Stimulated activated memory B cell treated with anti-CD40 and anti-IgM and Interleukin-4, amounts not matched to agents 10 μg/mL and 1 μg/mL and 100 μg/mL, for 72 hours (primary cell): ENCODE measurements around the gene TFB1M.
"Not testable (repeated sequence)": the region's sequence is repeated elsewhere in the genome, so short reads cannot be mapped to it uniquely, and the experiment has no call there.

Experiments
- ATAC-seq: fragments of 150-1000 bp; cut with Tn5 transposase; 2 replicates; pipeline ENCODE4 v1.10.0; 2021
- H3K27ac Mint-ChIP-seq: one replicate; pipeline ENCODE4 v1.8.0; 2022; ENCODE audit warnings: mild to moderate bottlenecking, mixed read lengths
- H3K27me3 Mint-ChIP-seq: one replicate; pipeline ENCODE4 v1.8.0; 2022; ENCODE audit warnings: mixed read lengths
- H3K36me3 Mint-ChIP-seq: one replicate; pipeline ENCODE4 v1.8.0; 2022; ENCODE audit warnings: mixed read lengths
- H3K4me1 Mint-ChIP-seq: one replicate; pipeline ENCODE4 v1.8.0; 2022; ENCODE audit warnings: mixed read lengths
- H3K4me3 Mint-ChIP-seq: one replicate; pipeline ENCODE4 v1.8.0; 2022; ENCODE audit warnings: mild to moderate bottlenecking, moderate library complexity, mixed read lengths
- H3K9me3 Mint-ChIP-seq: one replicate; pipeline ENCODE4 v1.8.0; 2022; ENCODE audit warnings: mixed read lengths

The TFB1M gene

DNA sequence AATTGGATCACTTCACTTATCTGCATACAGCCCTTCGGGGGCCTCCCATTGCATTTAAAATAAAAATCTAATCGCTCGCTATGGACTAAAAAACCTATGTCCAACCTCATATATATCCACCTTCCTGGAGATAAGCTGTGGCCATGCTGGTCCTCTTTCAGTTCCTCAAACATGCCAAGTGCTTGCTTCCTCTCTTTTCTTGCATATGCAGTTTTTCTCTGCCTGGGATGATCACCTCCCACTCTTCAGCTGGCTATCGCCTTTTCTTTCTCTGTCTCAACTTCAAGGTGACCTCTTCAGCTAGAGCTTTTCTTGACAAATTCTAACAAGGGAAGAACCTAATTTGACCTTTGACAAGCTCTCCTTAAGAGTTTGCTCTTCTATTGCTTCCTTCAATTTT is 5.6 kb upstream of the TFB1M start:
- ATAC-seq: no peak
- Mint-ChIP-seq H3K4me3 (no peak overlapping the region), H3K36me3 (no peaks in the 10 kb centered on the region), H3K27me3 (no peaks in the 10 kb centered on the region), H3K27ac (peak overlapping the region; percentile 2), H3K4me1 (peaks cover 20% of the 10 kb centered on the region), H3K9me3 (no peaks in the 10 kb centered on the region)

- H3K4me1 Mint-ChIP-seq: peaks cover 28% of the 10 kb centered on the region
- H3K27ac Mint-ChIP-seq: no peak overlapping the region
- no peaks in the 10 kb centered on the region for H3K36me3 Mint-ChIP-seq
- no peak for ATAC-seq
- no peaks in the 10 kb centered on the region for H3K27me3 Mint-ChIP-seq
- no peak overlapping the region for H3K4me3 Mint-ChIP-seq
- H3K9me3 Mint-ChIP-seq: no peaks in the 10 kb centered on the region
These were observed 2.9 kb upstream of the TFB1M start for GRCh38 chr6:155317186-155317585.

- Mint-ChIP-seq H3K27ac (no peak overlapping the region), H3K9me3 (no peaks in the 10 kb centered on the region), H3K27me3 (no peaks in the 10 kb centered on the region), H3K36me3 (no peaks in the 10 kb centered on the region), H3K4me3 (no peak overlapping the region), H3K4me1 (peaks cover 28% of the 10 kb centered on the region)
- no peak for ATAC-seq
These were observed 2.1 kb upstream of the TFB1M start for GRCh38 chr6:155316419-155316818.

GRCh38 chr6:155315516-155315871 is 1.2 kb upstream of the TFB1M start:
- Mint-ChIP-seq H3K36me3 (peaks cover 2% of the 10 kb centered on the region), H3K27me3 (no peaks in the 10 kb centered on the region), H3K4me3 (peak overlapping the region; percentile 97), H3K4me1 (peaks cover 29% of the 10 kb centered on the region), H3K27ac (peak overlapping the region; percentile 93), H3K9me3 (no peaks in the 10 kb centered on the region)
- ATAC-seq: no peak

- no peaks in the 10 kb centered on the region for H3K27me3 Mint-ChIP-seq
- H3K36me3 Mint-ChIP-seq: peaks cover 6% of the 10 kb centered on the region
- ATAC-seq: peak; percentile 77
- peak overlapping the region; percentile 97 for H3K4me3 Mint-ChIP-seq
- peaks cover 28% of the 10 kb centered on the region for H3K4me1 Mint-ChIP-seq
- peak overlapping the region; percentile 93 for H3K27ac Mint-ChIP-seq
- no peaks in the 10 kb centered on the region for H3K9me3 Mint-ChIP-seq
These were observed 660 bp upstream of the TFB1M start for GRCh38 chr6:155314773-155315515.

DNA sequence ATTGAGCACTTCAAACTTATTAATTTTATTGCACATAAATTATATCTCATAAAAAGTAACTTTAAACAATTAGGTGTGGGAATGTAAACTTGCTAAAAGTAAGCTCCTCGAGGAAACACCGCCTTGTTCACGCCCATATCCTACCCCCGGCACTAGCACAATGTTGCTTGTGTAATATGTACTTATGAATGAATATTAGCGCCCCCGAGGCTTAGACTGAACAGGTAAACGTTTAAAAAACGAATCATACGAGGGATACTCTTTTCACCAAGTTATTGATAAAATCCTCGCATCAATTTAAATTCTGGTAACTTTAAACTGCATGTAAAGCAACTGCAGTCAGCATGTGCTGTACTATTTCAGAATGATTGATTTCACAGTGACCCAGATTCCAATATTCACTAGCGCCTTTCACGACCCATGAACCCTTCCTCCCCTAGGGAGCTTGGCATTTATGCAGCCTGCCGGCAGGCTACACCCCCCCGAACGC is 637 bp downstream of the TFB1M start:
- Mint-ChIP-seq H3K4me3 (peak overlapping the region; percentile 97), H3K4me1 (peaks cover 28% of the 10 kb centered on the region), H3K36me3 (peaks cover 13% of the 10 kb centered on the region), H3K9me3 (no peaks in the 10 kb centered on the region), H3K27me3 (no peaks in the 10 kb centered on the region), H3K27ac (peak overlapping the region; percentile 93)
- ATAC-seq: peak; percentile 17

GRCh38 chr6:155312950-155313349 is 1.3 kb downstream of the TFB1M start:
- not testable (repeated sequence) for H3K27me3 Mint-ChIP-seq, H3K9me3 Mint-ChIP-seq, ATAC-seq
- H3K4me1 Mint-ChIP-seq: peaks cover 28% of the 10 kb centered on the region
- H3K36me3 Mint-ChIP-seq: peaks cover 16% of the 10 kb centered on the region
- H3K4me3 Mint-ChIP-seq: peak overlapping the region; percentile 58
- H3K27ac Mint-ChIP-seq: peak overlapping the region; percentile 93

GRCh38 chr6:155311583-155311982 is 2.7 kb downstream of the TFB1M start:
- H3K27me3 Mint-ChIP-seq: no peaks in the 10 kb centered on the region
- H3K4me3 Mint-ChIP-seq: no peak overlapping the region
- peak overlapping the region; percentile 1 for H3K27ac Mint-ChIP-seq
- peaks cover 28% of the 10 kb centered on the region for H3K4me1 Mint-ChIP-seq
- no peaks in the 10 kb centered on the region for H3K9me3 Mint-ChIP-seq
- H3K36me3 Mint-ChIP-seq: peaks cover 30% of the 10 kb centered on the region
- no peak for ATAC-seq

DNA sequence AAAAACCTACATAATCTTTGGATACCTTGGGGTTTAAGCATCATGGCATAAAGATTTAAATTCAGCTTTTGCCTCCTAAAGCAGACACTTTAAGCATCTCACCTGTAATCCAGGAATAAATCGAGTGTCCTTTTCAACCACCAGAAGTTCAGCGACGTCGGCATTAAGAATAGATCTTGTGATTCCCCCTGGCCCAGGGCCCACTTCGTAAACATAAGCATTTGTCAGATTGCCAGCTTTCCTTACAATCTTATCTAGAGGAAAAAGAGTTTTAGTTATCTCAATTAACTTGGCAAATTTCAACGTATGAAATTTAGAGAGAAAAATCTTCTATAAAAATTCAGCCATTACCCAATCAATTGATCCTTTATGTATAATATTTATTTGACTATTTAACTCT is 3.2 kb downstream of the TFB1M start:
- H3K36me3 Mint-ChIP-seq: peaks cover 35% of the 10 kb centered on the region
- H3K27me3 Mint-ChIP-seq: no peaks in the 10 kb centered on the region
- no peak overlapping the region for H3K4me3 Mint-ChIP-seq
- ATAC-seq: no peak
- H3K9me3 Mint-ChIP-seq: no peaks in the 10 kb centered on the region
- H3K4me1 Mint-ChIP-seq: peaks cover 28% of the 10 kb centered on the region
- H3K27ac Mint-ChIP-seq: peak overlapping the region; percentile 1

GRCh38 chr6:155310596-155310995 is 3.7 kb downstream of the TFB1M start:
- Mint-ChIP-seq H3K27me3 (no peaks in the 10 kb centered on the region), H3K4me3 (no peak overlapping the region), H3K9me3 (no peaks in the 10 kb centered on the region), H3K27ac (peak overlapping the region; percentile 1), H3K4me1 (peaks cover 28% of the 10 kb centered on the region), H3K36me3 (peaks cover 35% of the 10 kb centered on the region)
- ATAC-seq: no peak

GRCh38 chr6:155309150-155309549 is 5.1 kb downstream of the TFB1M start:
- H3K4me1 Mint-ChIP-seq: peaks cover 19% of the 10 kb centered on the region
- H3K27me3 Mint-ChIP-seq: no peaks in the 10 kb centered on the region
- peaks cover 42% of the 10 kb centered on the region for H3K36me3 Mint-ChIP-seq
- ATAC-seq: no peak
- no peaks in the 10 kb centered on the region for H3K9me3 Mint-ChIP-seq
- H3K4me3 Mint-ChIP-seq: no peak overlapping the region
- H3K27ac Mint-ChIP-seq: peak overlapping the region; percentile 25

GRCh38 chr6:155306958-155307357 is 7.3 kb downstream of the TFB1M start:
- Mint-ChIP-seq H3K9me3 (no peaks in the 10 kb centered on the region), H3K36me3 (peaks cover 53% of the 10 kb centered on the region), H3K4me3 (no peak overlapping the region), H3K4me1 (peaks cover 14% of the 10 kb centered on the region), H3K27me3 (no peaks in the 10 kb centered on the region), H3K27ac (no peak overlapping the region)
- no peak for ATAC-seq

- ATAC-seq: no peak
- H3K9me3 Mint-ChIP-seq: no peaks in the 10 kb centered on the region
- H3K4me1 Mint-ChIP-seq: no peaks in the 10 kb centered on the region
- H3K36me3 Mint-ChIP-seq: peaks cover 59% of the 10 kb centered on the region
- no peak overlapping the region for H3K4me3 Mint-ChIP-seq
- H3K27ac Mint-ChIP-seq: no peak overlapping the region
- H3K27me3 Mint-ChIP-seq: no peaks in the 10 kb centered on the region
These were observed 10.9 kb downstream of the TFB1M start for GRCh38 chr6:155303361-155303870.

DNA sequence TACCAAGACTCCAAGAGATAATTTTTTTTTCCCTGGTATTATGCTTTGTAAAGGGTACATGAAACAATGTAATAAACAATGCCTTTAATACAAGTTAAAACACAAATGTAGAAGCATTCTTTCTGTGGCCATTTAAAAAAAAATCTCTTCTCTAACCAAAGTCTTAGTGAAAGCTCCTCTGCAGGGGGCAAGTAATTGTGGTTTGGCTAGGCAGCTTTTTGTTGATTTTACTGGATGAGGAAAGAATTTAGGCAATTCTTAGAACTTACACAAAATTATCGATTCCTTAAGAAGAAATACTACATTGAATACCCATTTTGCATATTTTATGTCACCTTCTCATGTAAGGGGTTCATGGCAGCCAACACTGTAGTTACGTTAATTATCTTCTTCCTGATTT is 12.4 kb downstream of the TFB1M start:
- Mint-ChIP-seq H3K9me3 (no peaks in the 10 kb centered on the region), H3K4me1 (no peaks in the 10 kb centered on the region), H3K27ac (no peak overlapping the region), H3K27me3 (no peaks in the 10 kb centered on the region), H3K36me3 (peaks cover 52% of the 10 kb centered on the region), H3K4me3 (no peak overlapping the region)
- ATAC-seq: no peak

- Mint-ChIP-seq H3K27ac (no peak overlapping the region), H3K4me3 (no peak overlapping the region), H3K4me1 (no peaks in the 10 kb centered on the region), H3K27me3 (no peaks in the 10 kb centered on the region), H3K36me3 (peaks cover 57% of the 10 kb centered on the region), H3K9me3 (no peaks in the 10 kb centered on the region)
- ATAC-seq: no peak
These were observed 16.6 kb downstream of the TFB1M start for GRCh38 chr6:155297669-155298068.

DNA sequence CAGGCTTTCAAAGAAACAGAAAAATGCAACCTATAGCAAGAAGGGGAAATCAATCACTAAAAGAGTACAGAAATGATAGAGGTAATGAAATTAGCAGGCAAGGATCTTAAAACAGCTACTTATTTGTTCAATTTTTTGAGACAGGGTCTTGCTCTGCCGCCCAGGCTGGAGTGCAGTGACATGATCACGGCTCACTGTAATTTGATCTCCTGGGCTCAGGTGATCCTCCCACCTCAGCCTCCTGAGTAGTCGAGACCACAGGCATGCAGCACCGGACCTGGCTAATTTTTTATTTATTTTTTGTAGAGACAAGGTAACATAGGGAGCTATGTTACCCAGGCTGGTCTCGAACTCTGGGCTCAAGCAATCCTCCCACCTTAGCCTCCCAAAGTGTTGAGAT is 21.6 kb downstream of the TFB1M start:
- ATAC-seq: no peak
- Mint-ChIP-seq H3K36me3 (peaks cover 68% of the 10 kb centered on the region), H3K4me1 (peaks cover 7% of the 10 kb centered on the region), H3K4me3 (no peak overlapping the region), H3K27ac (no peak overlapping the region), H3K9me3 (no peaks in the 10 kb centered on the region), H3K27me3 (no peaks in the 10 kb centered on the region)
